NCI-H1417 (cell line): ENCODE data around the gene TOMM22.
A peak's percentile ranks its signal among the peaks of the same experiment; 100 is the strongest.

Experiments used
- DNase-seq, 3 experiments: peaks; one replicate each; lab custom pipeline; 2025; lab: John Stamatoyannopoulos, UW

Gene TOMM22

GRCh38 chr22:38733724-38734381, 52.1 kb downstream of the TOMM22 start:
- peak in 2 of 3 experiments; percentile 2 to 26 for DNase-seq

DNA sequence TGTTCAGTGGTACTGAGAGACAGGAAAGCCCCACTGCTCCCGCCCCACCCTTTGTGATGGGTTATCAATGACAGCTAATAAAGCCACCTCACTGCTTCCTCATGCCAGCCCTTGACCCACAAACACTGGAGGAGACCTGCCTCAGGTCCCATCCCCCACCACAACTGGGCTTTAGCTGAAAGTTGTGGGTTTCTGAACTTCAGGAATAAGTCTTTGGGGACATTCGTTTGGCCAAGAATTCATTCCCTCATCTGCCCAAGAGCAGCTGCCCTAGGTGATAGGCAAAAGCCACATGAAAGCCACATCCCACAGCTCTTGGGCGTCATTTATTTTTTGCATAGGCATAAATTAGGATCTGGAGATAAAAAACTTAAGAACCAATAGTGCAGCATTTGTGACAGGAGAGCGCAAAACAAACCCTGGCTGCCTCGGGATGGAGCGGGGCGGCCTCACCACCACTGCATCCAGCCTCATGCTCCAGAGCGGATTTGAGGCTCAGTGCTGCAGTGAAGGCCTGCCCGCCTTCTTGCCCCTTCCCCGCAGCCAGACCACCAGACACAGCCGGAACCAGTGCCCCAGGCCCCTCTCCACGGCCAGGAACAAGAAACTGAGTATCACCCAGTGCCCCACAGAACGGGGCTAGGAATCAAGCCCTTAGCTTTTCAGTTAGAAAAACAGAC, 52.8 kb downstream of the TOMM22 start:
- no peak for DNase-seq
